ENCODE data around the gene ARFGAP1.
"Not testable (repeated sequence)": the region's sequence is repeated elsewhere in the genome, so short reads cannot be mapped to it uniquely, and the experiment has no call there.

ARFGAP1 gene

DNA sequence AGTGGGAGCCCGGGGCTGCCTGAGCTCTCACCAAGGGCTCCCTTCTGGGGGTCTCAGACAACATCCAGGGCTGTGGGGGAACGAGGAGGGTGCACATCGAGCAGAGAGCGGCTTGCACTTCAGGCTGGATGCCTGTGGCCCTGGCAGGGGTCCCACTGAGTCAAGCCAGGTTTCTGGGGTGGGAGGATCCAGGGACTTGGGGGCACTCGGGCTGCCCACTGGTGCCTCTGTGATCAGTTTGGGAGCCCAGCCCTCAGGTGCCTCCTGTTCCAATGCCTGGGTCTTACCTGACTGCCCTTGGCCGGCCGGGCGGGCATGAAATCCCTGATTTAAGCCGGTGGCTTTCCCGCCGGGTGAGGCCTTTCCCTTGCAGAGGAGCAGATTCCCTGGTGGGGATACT lies 20.8 kb downstream of the ARFGAP1 start:
- no peak for DNase-seq

DNA sequence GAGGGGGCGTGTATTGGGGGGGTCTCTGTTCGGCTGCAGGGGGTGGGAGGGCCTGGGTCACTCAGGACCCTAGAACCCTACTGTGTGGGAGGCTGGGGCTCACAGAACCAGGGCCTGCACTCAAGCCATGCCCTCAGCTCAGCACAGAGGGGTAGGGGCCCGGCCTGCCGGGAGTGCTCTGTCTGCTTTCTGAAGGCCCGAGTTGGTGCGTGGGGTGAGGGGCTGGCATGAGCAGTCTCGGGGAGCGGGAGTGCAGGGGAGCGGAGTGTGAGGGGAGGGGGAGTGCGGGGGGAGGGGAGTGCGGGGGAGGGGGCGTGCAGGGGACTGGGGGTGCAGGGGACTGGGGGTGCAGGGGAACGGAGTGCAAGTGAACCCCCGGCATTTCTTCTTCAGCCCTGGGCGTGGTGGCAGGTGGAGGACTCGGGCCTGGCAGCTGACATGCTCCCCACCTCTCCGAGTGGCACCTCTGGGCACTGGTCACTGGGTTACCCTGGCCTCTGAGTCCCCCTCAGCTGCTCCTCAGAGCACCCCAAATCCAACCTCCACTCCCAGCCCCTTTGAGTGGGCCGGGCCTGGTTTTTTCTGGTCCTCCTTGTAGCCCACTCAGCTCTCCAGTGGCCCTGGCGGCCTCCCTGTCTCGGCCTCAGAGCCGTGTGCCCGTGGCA lies 21.4 kb downstream of the ARFGAP1 start:
- DNase-seq, result no peak

DNA sequence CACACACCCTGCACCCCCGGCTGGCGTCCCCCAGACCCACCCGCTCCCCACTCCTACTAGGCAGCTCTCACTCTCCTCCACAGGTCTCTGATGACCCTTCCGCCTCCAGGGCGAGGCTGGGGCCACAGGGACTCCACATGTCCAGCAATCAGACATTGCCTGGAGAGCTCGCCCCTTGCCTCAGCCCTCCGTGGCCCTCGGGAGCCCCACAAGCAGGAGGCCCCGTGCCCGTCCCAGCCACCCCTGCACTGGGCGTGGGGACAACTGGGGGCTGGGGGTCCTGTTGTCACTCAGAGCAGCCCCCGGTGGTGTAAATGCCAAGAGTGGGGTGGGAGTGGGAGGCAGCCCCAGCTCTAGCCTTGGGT lies 21.9 kb downstream of the ARFGAP1 start:
- DNase-seq, result no peak

DNA sequence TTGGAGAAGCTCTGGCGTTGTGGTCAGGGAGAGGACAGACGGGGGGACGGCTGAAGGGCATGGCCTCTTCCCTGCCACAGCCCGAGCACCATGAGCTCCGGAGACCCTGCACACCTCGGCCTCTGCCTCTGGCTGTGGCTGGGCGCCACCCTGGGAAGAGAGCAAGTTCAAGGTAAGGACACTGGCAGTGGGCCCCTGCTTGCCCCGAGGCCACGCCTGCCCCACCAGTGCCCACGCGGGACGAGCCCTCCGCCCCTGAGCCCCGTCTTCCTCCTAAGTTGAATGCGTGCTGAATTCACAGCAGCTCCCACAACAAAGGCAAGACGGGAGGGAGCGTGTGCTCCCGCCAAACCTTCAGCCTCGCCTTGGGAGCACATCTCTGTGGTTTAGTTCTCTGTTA lies 22.4 kb downstream of the ARFGAP1 start:
- DNase-seq, result no peak

DNA sequence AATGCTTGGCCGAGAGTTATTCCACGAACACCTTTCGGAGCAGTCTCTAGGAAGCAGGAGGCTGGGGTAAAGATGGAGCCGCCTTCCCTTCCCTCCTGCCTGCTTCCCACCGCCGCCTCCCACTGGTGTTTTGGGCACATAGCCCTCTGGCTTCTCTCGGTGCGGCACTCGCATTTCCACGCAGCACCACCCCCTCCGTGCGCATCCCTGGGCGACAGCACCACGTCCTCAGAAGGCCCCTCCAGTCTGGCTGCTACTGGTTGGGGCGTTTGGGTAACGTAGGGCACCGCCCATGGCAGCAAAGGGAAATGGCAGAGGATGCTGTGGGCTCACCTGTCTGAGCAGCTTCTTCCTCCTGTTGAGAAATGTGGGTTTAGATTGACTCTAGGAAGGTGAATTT lies 22.8 kb downstream of the ARFGAP1 start:
- DNase-seq, result no peak

DNA sequence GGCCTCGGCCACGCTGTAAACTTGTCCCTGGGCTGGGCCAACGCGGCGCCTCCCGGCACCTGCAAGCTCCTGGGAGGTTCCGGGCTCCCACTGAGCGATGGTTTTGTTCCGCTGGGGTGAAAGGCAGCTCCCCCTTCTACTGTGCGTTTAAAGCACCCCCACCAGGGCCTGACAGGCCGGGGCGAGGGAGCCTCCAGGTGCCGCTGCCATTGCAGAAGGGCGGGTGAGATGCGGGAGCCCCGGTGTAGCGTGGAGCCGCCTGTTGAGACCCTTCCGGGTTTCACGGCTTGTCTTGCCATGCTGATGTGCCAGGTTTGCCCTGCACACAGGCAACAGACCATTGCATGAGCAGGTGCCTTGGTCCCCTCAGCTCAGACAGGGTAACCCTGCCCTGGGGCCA lies 23.2 kb downstream of the ARFGAP1 start:
- DNase-seq, result no peak

DNA sequence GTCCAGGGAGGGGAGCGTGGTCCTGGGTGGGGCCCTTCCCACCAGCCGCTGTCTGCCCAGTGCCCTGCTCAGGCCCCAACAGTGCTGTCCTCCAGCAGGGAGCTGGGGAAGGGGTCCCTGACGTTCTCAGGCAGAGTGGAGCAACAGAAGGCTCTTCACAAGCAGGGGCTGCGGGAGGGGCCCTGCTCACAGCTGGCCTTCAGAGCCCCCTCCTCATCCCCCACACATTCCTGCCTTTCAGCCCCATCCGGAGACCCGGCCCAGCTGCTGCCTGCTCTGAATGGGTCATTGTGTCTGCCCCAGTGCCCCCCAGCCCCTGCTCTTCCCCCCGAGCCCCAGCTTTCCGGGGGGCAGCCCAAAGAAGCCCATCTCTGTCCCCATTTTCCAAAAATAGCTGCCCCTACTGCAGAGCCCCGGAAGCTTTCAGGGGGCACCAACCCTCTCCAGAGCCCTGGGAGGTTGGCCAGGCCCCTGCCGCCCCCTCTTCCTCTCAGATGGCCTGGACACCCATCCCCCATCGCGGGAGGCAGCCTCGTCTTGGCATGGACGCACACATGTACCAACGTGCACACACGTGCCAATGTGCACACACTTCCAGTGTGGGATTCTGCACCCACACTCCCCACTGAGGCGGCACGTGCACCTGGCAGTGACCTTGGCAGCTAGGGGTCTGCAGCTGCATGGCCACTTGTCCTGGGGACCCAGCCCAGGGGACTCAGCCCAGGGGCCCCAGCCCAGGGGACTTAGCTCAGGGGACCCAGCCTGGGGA lies 24.1 kb downstream of the ARFGAP1 start:
- DNase-seq, result no peak

DNA sequence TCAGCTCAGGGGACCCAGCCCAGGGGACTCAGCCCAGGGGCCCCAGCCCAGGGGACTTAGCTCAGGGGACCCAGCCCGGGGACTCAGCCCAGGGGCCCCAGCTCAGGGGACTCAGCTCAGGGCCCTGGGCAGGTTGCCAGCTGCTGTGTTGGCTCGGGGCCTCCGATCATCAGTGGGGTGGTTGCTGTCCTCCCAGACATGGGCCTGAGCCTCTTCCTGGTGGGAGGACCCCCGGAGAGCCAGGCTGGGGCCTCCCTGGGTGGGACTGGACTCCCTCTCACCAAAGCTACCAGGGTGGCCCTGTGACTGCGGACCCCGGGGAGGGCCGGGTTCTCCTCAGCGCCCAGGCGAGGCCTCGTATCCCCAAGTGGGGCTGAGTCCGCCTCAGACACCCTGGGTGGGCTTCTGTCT lies 24.8 kb downstream of the ARFGAP1 start:
- no peak for DNase-seq

DNA sequence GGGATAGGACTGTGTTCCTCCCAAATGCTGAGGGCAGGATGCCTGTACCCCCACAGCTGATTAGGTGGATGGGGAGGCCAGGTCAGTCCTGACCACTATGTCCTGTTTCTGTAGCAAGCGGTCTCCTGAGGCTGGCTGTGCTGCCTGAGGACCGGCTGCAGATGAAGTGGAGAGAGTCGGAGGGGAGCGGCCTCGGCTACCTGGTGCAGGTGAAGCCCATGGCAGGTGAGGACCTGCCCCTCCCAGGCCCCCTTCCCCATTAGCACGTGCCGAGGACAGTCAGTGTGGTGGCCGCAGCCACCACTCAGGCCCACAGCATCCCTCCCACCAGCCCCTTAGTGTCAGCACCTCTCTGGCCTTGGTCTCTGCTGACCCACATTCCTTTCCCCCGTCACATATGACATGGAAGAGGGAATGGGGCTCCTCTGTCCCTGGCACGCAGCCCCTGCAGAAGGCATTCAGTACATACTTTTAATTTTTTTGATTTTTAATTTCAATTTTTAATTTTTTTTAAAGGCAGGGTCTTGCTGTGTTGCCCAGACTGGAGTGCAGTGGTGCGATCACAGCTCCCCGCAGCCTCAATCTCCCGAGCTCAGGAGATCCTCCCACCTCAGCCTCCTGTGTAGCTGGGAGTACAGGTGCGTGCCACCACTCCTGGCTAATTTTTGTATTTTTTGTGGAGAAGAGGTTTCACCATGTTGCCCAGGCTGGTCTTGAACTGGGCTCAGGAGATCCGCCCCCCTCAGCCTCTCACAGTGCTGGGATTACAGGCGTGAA lies 25.4 kb downstream of the ARFGAP1 start:
- DNase-seq, result no peak

DNA sequence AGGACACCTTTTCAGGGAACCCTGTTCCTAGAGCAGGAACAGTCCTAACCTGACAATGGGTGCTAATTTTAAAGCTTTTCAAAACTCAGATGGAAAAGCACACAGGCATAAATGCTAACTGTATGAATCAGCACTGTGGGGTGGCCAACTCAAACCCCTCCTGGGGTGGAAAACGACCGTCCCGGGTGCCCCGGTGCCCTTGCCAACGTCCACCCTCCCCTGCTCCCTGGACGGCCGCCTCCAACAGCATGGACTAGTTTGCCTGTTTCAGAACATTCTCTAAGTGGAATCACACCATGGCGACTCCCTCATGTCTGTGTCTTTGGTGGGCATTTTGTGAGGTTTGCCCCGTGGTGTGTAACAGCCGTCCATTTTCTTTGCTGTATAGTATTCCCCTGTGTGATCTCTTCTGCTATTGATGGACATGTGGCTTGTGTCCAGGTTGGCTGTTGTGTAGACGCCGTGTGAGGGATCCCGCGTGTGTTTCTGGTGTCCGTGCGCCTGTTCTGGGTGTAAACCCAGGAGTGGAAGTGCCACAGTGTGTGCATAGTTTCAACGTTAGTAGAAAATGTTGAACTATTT lies 26.2 kb downstream of the ARFGAP1 start:
- no peak for DNase-seq

DNA sequence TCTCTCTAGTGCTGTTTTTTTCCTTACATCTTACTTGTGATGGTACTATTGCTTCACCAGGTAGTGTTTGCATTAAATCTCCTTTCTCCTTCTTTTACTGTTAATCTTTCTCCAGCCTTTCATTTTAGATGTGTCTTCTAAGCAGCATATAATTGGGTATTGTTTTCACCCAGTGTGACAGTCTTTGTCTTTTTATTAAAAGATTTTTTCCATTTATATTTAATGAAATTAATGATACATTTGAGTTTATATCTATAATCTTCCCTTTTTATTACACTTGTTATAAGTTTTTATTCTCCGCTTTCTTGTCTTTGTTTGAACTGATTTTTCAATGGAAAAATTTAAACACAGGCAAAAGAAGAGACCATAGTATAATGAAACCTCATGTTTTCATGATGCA lies 29.1 kb downstream of the ARFGAP1 start:
- DNase-seq, result no peak

DNA sequence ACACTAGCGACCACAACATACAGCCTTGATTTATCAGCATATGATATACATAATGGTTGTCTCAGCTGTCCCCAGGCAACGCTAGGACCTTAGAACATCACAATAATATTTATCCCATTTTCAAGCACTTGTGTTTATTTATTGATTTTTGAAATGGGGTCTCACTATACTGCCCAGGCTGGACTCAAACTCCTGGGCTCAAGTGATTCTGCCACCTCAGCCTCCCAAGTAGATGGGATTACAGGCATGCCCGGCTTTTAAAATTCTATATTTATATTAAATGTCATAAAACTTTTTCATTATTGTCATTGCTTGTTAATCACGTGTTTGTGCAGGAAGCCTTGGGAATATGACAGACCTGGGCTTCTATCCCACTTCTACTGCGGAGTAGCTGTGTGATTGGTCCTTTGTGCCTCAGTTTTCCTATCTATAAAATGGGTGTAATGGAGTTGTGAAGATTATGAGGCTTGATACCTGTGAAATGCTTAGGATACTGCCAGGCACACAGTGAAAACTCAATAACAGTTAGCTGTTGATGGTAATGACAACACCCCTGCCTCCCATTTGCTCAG lies 30.6 kb downstream of the ARFGAP1 start:
- DNase-seq, result no peak

DNA sequence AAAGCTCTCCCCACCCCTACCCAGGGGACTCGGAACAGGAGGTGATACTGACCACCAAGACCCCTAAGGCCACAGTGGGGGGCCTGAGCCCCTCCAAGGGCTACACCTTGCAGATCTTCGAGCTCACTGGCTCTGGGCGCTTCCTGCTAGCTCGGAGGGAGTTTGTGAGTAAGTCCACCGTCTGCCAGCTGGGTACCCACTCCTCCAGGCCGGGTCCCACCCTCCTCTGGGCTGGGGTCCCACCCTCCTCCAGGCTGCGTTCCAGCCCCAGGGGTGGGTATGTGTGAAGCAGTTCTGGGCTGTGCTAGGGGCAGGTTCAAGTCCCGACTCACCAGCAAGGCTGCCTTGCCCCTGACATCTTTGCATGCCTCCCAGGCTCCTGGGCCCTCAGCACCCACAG lies 32.8 kb downstream of the ARFGAP1 start:
- DNase-seq, result no peak

DNA sequence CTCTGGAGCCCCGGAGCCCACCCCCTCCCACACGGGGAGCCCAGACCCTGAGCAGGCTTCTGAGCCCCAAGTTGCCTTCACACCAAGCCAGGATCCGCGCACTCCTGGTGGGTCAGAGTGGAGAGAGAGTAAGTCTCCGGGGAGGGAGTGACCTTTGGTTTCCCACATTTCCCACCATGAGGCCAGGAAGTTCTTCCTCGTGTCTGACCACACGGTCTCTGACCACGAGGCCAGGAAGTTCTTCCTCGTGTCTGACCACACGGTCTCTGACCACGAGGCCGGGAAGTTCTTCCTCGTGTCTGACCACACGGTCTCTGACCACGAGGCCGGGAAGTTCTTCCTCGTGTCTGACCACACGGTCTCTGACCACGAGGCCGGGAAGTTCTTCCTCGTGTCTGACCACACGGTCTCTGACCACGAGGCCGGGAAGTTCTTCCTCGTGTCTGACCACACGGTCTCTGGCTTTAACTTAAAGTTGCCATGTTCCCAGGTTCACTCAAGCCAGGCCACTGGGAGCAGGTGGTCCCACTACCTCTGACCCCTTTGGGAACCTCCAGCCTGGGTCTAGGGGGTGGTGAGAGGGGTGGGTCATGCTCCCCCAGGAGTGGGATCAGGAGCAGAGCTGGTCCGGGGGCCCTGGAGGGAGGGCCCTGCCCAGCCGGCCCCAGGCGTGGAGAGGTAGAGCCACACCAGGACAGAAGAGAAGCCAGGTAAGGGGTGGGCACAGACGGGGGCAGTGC lies 33.5 kb downstream of the ARFGAP1 start:
- not testable (repeated sequence) for DNase-seq

DNA sequence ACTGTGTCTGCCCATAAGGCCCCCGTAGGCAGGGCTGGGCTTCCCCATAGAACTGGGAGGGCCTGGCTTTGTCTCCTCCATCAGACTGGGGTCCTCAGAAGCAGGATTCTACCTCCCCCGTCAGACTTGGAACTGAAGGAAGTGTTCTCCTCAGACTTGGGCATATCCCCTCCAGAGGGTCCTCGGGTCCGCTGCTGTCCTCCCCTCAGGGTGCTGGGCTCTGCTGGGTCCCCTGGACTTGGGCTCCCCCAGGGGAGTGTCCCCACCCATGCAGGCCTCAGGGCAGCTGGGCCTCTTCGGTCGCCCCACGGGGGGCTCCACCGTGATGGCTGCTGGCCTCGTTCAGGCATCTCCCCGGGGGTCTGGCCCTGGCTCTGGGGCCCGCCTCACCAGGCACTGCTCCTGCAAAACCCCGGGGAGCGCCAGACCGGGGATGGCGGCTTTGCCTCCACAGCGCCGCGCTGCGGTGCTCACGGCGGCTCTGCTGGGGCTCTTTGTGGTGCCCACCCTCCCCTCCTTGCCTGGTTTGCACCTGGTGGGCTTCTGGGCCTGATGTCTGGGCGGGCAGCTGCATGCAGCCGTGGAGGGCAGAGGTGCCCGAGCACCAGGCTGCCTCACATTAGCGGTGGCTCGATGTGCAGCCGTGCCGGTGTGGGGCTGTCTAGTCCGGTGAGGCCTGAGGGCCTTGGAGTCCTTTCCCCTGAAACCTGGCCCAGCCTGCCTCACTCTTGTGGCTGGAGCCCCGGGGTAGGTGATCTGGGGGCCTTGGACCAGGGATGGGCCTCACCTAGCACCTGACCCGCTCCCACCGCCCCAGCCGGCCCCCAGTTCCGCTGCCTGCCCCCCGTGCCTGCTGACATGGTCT lies 34.3 kb downstream of the ARFGAP1 start:
- DNase-seq, result no peak

DNA sequence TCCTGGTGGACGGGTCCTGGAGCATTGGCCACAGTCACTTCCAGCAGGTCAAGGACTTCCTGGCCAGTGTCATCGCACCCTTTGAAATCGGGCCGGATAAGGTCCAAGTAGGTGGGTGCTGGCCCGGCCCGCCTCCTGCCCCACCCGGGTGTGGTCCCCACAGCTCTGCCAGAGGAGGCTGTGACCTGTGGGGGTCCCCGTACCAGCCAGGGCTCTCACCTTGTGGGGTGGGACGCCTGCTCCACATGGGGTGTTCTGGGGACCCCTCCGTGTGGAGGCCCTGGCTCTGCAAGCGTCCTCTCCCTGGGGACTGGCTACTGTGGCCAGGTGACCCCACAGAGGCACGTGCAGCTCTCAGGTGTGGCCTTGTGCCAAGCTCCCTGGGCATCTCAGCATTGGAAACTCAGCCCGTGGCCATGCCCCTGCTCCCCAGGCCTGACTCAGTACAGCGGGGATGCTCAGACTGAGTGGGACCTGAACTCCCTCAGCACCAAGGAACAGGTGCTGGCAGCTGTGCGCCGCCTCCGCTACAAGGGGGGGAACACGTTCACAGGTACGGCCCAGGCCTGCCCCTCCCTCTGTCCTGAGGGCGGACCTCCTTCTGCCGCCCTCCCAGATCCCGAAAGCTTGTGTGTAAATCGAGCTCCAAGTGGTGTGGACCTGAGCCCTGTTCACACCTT lies 35.1 kb downstream of the ARFGAP1 start:
- DNase-seq, result no peak

DNA sequence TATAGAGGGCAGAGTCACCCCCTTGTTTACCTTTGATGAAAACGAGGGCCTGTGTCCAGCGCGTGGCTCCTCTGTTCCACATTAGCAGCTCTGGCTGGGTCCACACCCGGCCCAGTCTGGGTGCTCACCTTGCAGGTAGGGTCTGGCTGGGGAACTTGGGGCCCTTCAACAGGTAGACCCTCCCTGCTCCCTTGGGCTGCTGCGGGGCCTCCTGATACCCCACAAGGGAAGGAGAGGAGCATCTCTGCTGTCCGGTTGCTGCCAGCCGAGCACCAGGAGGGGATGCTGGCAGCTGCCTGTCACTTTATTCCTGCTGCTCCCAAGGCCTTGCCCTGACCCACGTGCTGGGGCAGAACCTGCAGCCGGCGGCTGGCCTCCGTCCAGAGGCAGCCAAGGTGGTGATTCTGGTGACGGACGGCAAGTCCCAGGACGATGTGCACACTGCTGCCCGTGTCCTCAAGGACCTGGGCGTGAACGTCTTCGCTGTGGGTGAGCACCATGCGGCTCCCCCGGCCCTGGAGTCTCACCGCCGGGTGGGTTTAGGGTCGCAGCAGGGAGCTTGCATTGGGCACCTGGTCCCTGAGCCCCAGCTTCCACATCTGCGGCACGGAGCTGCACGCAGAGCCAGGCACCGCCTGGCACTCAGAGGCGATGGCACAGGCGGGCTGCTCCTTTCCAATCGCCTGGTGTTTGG lies 35.8 kb downstream of the ARFGAP1 start:
- DNase-seq, result no peak

DNA sequence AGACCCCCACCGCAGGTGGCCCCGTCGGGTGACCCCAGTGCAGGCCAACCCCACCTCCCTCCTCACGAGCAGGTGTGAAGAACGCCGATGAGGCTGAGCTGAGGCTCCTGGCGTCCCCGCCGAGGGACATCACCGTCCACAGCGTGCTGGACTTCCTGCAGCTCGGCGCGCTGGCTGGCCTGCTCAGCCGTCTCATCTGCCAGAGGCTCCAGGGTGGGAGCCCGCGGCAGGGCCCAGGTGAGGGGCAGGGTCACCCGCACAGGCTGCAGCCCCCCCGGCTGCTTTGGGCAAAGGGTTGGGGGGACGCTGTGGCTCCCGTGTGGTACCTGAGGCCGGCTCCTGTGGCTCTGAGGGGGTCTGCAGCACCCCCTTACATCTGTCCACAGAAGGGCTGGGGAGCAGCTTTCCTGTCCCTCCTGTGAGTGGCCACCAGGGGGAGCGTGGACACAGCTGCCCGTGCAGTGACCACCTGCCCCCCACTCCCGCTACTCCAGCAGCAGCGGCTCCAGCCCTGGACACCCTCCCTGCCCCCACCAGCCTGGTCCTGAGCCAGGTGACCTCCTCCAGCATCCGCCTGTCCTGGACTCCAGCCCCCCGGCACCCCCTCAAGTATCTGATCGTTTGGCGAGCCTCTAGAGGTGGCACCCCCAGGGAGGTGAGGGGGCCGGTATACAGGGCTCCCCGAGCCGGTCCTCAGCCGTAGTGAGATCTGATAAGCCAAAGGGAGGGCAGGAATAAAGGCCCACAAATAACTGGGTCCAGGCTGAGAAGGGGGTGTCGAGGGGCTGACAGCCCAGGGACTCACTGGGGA lies 36.9 kb downstream of the ARFGAP1 start:
- no peak for DNase-seq

DNA sequence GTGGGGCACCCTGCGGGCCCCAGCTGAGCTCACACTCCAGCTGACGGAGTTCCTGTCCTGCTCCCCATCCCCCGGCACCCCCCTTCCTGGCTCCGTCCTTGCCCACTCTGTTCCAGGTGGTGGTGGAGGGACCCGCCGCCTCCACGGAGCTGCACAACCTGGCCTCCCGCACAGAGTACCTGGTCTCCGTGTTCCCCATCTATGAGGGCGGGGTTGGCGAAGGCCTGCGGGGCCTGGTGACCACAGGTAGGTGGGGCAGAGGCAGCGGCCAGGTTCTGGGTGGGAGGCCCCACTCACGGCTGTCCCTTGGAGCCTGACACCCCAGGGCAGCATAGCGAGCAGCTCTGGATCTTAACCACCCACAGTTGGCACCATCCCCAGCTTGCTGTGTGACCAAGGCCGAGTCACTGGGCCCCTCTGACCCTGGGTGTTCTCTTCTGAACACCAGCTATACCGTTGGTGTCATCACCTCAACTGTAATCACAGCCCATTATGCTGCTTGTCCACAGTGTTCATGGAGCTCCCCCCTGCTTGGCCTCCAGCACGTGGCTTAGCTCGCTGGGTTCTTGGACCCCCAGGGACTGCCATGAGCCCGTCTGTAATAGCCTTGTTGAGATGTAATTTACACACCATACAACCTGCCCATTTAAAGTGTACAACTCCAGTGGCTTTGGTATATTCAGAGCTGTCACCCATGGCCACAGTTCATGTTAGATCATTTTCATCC lies 37.8 kb downstream of the ARFGAP1 start:
- no peak for DNase-seq

Measured in NCI-H226 (cell line).